Stimulated activated CD4-positive, alpha-beta T cell treated with anti-CD3 and anti-CD28 coated beads, Interleukin-2, amount 100 ng/mL, for 24 hours (primary cell): ENCODE data around the gene KRTAP5-1.
A peak's percentile ranks its signal among the peaks of the same experiment; 100 is the strongest.
"Not testable (repeated sequence)": the region's sequence is repeated elsewhere in the genome, so short reads cannot be mapped to it uniquely, and the experiment has no call there.

Source experiments
- DNase-seq, 2 donors: peaks; one replicate each; pipeline ENCODE4 v3.0.0-alpha.2; 2020

Gene KRTAP5-1

GRCh38 chr11:1600626-1601025 lies 15.5 kb upstream of the KRTAP5-1 start:
- no peak for DNase-seq

GRCh38 chr11:1598816-1599215 lies 13.7 kb upstream of the KRTAP5-1 start:
- DNase-seq, result no peak

- DNase-seq, result not testable (repeated sequence)
Measured at GRCh38 chr11:1598406-1598805, 13.3 kb upstream of the KRTAP5-1 start.

- DNase-seq, result no peak
Measured at GRCh38 chr11:1597994-1598380, 12.9 kb upstream of the KRTAP5-1 start, which contains the start of gene KRTAP5-2. KRTAP5-2 (minus strand) TSS chr11:1598294; CDS start chr11:1598250, 44 bp downstream.

- no peak for DNase-seq
Measured at GRCh38 chr11:1597331-1597993, 12.4 kb upstream of the KRTAP5-1 start.

- DNase-seq, result not testable (repeated sequence)
Measured at GRCh38 chr11:1596576-1597121, 11.6 kb upstream of the KRTAP5-1 start.

- not testable (repeated sequence) for DNase-seq
Measured at GRCh38 chr11:1595994-1596575, 11.0 kb upstream of the KRTAP5-1 start.

GRCh38 chr11:1592628-1593027 lies 7.5 kb upstream of the KRTAP5-1 start:
- no peak for DNase-seq

- DNase-seq, result no peak
Measured at GRCh38 chr11:1589996-1590395, 4.9 kb upstream of the KRTAP5-1 start.

- not testable (repeated sequence) for DNase-seq
Measured at GRCh38 chr11:1589191-1589963, 4.3 kb upstream of the KRTAP5-1 start.

- DNase-seq, result no peak
Measured at GRCh38 chr11:1586699-1587098, 1.6 kb upstream of the KRTAP5-1 start.

GRCh38 chr11:1582909-1583308 lies 2.2 kb downstream of the KRTAP5-1 start:
- not testable (repeated sequence) for DNase-seq

- DNase-seq, result no peak
Measured at GRCh38 chr11:1581976-1582375, 3.1 kb downstream of the KRTAP5-1 start.

GRCh38 chr11:1576825-1577224 lies 8.3 kb downstream of the KRTAP5-1 start:
- DNase-seq, result no peak

GRCh38 chr11:1575756-1576155 lies 9.3 kb downstream of the KRTAP5-1 start:
- DNase-seq, result not testable (repeated sequence)

GRCh38 chr11:1574933-1575242 lies 10.2 kb downstream of the KRTAP5-1 start:
- DNase-seq, result no peak

- DNase-seq, result peak; percentile 67 to 68
Measured at GRCh38 chr11:1574238-1574932, 10.7 kb downstream of the KRTAP5-1 start.

GRCh38 chr11:1573903-1574237 lies 11.2 kb downstream of the KRTAP5-1 start:
- DNase-seq, result no peak

- peak in 1 of 2 donors; percentile 29 for DNase-seq
Measured at GRCh38 chr11:1573077-1573902, 11.8 kb downstream of the KRTAP5-1 start.

GRCh38 chr11:1572197-1573076 lies 12.6 kb downstream of the KRTAP5-1 start, which contains the start of gene DUSP8:
DUSP8 (minus strand) TSS chr11:1572271; CDS start chr11:1565826, 6,445 bp downstream.
- peak; percentile 91 to 92 for DNase-seq

- no peak for DNase-seq
Measured at GRCh38 chr11:1571760-1572196, 13.3 kb downstream of the KRTAP5-1 start.
